PFSK-1 (cell line): ENCODE data around the gene MRM1.

Source experiments
- FOXP2 ChIP-seq: optimal IDR thresholded peaks from 2 replicates; pipeline ENCODE3; 2011; ENCODE audit warnings: borderline replicate concordance, control low read depth, inconsistent platforms; ENCODE audit not compliant: insufficient read depth; ENCODE audit errors: extremely low read length, extremely low read depth
- POLR2AphosphoS5 ChIP-seq: IDR thresholded peaks from 2 replicates; pipeline ENCODE4 v1.6.1; 2012; ENCODE audit warnings: low read depth, mild to moderate bottlenecking, control low read depth, low read length, moderate library complexity
- SIN3A ChIP-seq: IDR thresholded peaks from 2 replicates; pipeline ENCODE4 v1.6.1; 2012; ENCODE audit warnings: mild to moderate bottlenecking, low read length, moderate library complexity, borderline replicate concordance; ENCODE audit not compliant: insufficient read depth
- TAF1 ChIP-seq: IDR thresholded peaks from 2 replicates; pipeline ENCODE4 v1.6.1; 2012; ENCODE audit warnings: low read length, control low read depth, borderline replicate concordance; ENCODE audit not compliant: insufficient read depth
- TF ChIP-seq, protein P1 (sequence below), 2 experiments: IDR thresholded peaks; 2 replicates each; pipeline versions ENCODE4 v1.6.1 to v1.8.0; 2011 to 2012; ENCODE audit warnings: low read depth in 2 of 2, low read length in 2 of 2, control low read depth in 1 of 2, inconsistent platforms in 1 of 2, mild to moderate bottlenecking in 1 of 2, moderate library complexity in 1 of 2; ENCODE audit not compliant: insufficient read depth in 1 of 2

MRM1 gene

DNA sequence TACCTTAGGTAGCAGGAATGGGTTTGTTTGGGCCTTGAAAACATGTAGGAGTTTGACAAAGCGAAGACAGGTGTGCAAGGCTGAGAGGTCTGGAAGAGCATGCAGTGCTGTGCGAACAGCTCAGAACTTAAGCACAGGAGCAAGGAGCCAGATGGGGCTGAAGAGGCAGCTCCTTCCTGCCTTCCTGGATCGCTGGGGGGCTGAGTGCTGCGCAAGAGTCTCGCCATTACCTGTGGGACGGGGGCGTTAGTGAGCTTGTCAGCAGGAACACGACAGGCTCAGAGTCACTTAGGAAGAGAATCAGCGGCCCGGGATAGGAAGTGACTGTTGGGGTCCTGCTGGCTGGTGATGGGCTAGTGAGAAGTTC, 464 bp upstream of the MRM1 start:
- TF ChIP-seq, protein P1, sequence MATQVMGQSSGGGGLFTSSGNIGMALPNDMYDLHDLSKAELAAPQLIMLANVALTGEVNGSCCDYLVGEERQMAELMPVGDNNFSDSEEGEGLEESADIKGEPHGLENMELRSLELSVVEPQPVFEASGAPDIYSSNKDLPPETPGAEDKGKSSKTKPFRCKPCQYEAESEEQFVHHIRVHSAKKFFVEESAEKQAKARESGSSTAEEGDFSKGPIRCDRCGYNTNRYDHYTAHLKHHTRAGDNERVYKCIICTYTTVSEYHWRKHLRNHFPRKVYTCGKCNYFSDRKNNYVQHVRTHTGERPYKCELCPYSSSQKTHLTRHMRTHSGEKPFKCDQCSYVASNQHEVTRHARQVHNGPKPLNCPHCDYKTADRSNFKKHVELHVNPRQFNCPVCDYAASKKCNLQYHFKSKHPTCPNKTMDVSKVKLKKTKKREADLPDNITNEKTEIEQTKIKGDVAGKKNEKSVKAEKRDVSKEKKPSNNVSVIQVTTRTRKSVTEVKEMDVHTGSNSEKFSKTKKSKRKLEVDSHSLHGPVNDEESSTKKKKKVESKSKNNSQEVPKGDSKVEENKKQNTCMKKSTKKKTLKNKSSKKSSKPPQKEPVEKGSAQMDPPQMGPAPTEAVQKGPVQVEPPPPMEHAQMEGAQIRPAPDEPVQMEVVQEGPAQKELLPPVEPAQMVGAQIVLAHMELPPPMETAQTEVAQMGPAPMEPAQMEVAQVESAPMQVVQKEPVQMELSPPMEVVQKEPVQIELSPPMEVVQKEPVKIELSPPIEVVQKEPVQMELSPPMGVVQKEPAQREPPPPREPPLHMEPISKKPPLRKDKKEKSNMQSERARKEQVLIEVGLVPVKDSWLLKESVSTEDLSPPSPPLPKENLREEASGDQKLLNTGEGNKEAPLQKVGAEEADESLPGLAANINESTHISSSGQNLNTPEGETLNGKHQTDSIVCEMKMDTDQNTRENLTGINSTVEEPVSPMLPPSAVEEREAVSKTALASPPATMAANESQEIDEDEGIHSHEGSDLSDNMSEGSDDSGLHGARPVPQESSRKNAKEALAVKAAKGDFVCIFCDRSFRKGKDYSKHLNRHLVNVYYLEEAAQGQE (IDR thresholded peaks at IDR 0.05; ENCODE audit: insufficient read depth in 1 of 2, low read depth in 2 of 2, low read length in 2 of 2), result no peak
- TF ChIP-seq FOXP2 (no peak), POLR2AphosphoS5 (no peak), SIN3A (no peak), TAF1 (no peak)

DNA sequence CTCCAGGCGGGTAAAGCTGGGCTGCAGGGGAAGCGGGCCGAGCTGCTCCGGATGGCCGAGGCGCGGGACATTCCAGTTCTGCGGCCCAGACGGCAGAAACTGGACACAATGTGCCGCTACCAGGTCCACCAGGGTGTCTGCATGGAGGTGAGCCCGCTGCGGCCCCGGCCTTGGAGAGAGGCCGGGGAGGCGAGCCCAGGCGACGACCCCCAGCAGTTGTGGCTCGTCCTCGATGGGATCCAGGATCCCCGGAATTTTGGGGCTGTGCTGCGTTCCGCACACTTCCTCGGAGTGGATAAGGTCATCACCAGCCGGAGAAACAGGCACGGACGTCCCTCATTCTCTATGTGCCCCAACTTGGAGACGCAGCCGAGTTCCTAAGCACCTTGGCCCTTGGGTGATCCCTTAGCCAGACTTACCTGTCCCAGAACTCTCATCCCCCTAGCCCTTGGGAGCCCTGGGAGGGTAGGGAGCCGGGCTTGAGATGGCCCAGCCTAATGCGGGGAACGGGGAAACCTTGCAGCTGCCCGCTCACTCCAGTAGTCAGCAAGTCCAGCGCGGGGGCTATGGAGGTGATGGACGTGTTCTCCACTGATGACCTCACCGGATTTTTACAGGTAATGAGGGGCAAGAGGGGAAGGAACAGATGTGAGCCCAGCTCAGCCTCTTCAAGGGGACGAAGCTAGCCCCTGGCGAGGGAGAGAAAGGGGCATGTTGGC, 806 bp downstream of the MRM1 start:
- no peak for TF ChIP-seq SIN3A

DNA sequence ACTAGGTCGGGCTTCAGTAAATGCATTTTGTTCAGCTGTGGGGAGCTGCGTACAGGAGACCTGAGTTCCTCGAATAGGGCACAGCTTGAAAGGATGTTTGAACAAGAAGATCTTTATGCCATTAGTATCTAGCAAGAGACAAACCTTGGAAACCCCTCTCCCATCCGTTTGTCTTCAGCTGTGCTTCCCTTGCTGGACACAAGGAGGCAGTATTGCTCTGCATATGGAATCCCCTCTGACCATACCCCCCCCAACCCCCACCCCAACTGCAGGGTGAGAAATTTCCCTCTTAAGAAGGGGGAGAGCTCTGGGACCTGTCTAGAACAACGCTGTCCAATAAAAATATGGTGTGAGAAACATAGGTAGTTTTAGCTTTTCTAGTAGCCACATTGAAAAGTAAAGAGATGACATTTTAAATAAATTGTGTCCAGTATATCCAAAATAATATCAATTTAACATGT, 1.6 kb downstream of the MRM1 start:
- TF ChIP-seq, protein P1 (IDR thresholded peaks at IDR 0.05; ENCODE audit: insufficient read depth in 1 of 2, low read depth in 2 of 2, low read length in 2 of 2), result no peak
- TF ChIP-seq POLR2AphosphoS5, result no peak; the same call in 1 of the 2 replicates
- no peak for TF ChIP-seq TAF1
- no peak for TF ChIP-seq FOXP2
- TF ChIP-seq SIN3A, result no peak

DNA sequence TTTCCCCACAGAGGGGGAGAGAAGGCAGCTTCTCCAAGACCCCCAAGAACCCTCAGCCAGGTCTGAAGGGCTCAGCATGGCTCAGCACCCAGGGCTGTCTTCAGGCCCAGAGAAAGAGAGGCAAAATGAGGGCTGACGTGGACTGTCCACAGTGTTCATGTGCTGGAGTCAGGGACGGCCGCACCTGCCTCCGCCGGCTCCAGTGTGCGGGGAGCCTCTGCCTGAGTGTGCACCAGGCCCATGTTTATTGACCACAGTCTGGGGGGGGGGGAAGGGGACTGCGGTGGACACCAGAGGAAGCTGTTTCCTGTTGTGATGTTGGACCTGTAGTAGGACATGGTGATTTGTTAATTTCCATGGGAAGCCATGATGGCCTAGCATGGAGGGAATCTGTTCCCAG, 6.9 kb downstream of the MRM1 start:
- TF ChIP-seq, protein P1 (IDR thresholded peaks at IDR 0.05; ENCODE audit: insufficient read depth in 1 of 2, low read depth in 2 of 2, low read length in 2 of 2), result no peak
- TF ChIP-seq TAF1 (no peak), SIN3A (no peak), FOXP2 (no peak), POLR2AphosphoS5 (no peak)

DNA sequence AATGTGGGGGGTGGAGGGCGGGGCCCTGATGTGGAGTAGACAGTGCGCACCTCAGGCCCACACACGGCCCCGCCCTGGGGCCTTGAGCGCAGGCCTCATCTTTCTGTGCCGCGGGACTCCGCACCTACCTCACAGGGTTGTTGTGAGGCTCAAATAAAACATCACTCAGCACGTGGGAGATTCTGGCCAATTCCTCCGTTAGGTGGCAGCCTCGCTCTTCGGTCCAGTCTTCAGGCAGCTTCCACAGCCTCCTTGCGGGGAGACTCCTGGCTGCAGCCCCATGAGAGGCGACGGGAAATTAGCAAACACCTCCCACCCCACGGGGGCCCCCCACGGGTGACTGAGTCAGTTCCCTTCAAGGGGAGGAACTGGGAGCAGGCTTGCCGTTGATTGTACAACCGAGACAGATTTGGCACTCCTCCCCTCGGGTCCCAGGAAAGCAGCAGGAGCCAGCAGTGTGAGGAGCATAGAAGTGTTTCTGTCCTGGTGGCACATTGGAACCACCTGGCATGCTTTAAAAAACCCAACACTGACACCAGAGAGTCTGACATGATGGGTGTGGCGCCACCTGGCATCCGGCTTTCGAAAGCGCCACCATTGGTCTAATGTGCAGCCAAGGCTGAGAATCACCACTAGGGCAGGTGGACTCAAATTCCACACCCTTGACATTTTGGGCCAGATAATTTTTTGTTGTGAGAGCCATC, 7.6 kb downstream of the MRM1 start:
- TF ChIP-seq TAF1, result no peak
- TF ChIP-seq FOXP2, result no peak
- TF ChIP-seq, protein P1 (IDR thresholded peaks at IDR 0.05; ENCODE audit: insufficient read depth in 1 of 2, low read depth in 2 of 2, low read length in 2 of 2), result no peak
- TF ChIP-seq SIN3A, result no peak
